Dermis blood vessel endothelial cell (primary cell): ENCODE results near the gene XKR7. TPM values are rescaled to one million over a fixed set of nuclear protein-coding genes. Genes with fewer than 3 reads are reported as not detected.

Experiments used
- DNase-seq: peaks from one replicate; pipeline ENCODE4 v3.0.0; 2010
- total RNA-seq: library from RNA; depleted of rRNA; stranded (reverse); fragments of >200 nt; gene quantifications from 2 replicates; pipeline ENCODE4 v1.2.3, GENCODE V29; 2014

Gene XKR7
- total RNA-seq, 1 donor from 2014 or later, result not detected

GRCh38 chr20:31979713-31980426, 11.9 kb downstream of the XKR7 start:
- no peak for DNase-seq

GRCh38 chr20:31981784-31982183, 13.8 kb downstream of the XKR7 start:
- DNase-seq, result no peak

GRCh38 chr20:31984981-31985471, 17.1 kb downstream of the XKR7 start:
- no peak for DNase-seq

- DNase-seq, result peak; percentile 64
These were observed 19.8 kb downstream of the XKR7 start for GRCh38 chr20:31987744-31988143.

GRCh38 chr20:31988430-31989015, 20.6 kb downstream of the XKR7 start:
- no peak for DNase-seq

- no peak for DNase-seq
These were observed 21.2 kb downstream of the XKR7 start for GRCh38 chr20:31989030-31989645.

GRCh38 chr20:31990641-31991338, 22.8 kb downstream of the XKR7 start:
- no peak for DNase-seq

- DNase-seq, result no peak
These were observed 23.4 kb downstream of the XKR7 start for GRCh38 chr20:31991339-31991705.

- no peak for DNase-seq
These were observed 24.1 kb downstream of the XKR7 start for GRCh38 chr20:31992086-31992485.

GRCh38 chr20:31996996-31997395, 29.0 kb downstream of the XKR7 start:
- DNase-seq, result no peak

- no peak for DNase-seq
These were observed 30.3 kb downstream of the XKR7 start for GRCh38 chr20:31998246-31998645.

- no peak for DNase-seq
These were observed 35.4 kb downstream of the XKR7 start for GRCh38 chr20:32003325-32003724.

- no peak for DNase-seq
These were observed 37.0 kb downstream of the XKR7 start for GRCh38 chr20:32004963-32005362.

- no peak for DNase-seq
These were observed 38.1 kb downstream of the XKR7 start for GRCh38 chr20:32006053-32006452.

GRCh38 chr20:32006841-32007786, 39.2 kb downstream of the XKR7 start:
- peak; percentile 55 for DNase-seq

GRCh38 chr20:32007787-32008616, 40.1 kb downstream of the XKR7 start:
- peak; percentile 91 for DNase-seq

- DNase-seq, result no peak
These were observed 41.6 kb downstream of the XKR7 start for GRCh38 chr20:32009564-32009963.

- DNase-seq, result peak; percentile 65
These were observed 42.1 kb downstream of the XKR7 start, which contains the start of gene CCM2L for GRCh38 chr20:32010101-32010500. CCM2L (plus strand) TSS chr20:32010438; CDS start chr20:32010455, 17 bp downstream.

- peak; percentile 44 for DNase-seq
These were observed 42.7 kb downstream of the XKR7 start for GRCh38 chr20:32010666-32011065.

GRCh38 chr20:32012159-32012688, 44.3 kb downstream of the XKR7 start:
- DNase-seq, result no peak

- DNase-seq, result no peak
These were observed 45.4 kb downstream of the XKR7 start for GRCh38 chr20:32013326-32013725.
